Loucy (cell line): ENCODE results near the gene FITM1.

Experiments
- H2AFZ ChIP-seq: fragments of 200-600 bp; sonication (generic); 2 replicates; pipeline ENCODE4 v1.6.0; 2016; ENCODE audit warnings: antibody characterized with exemption, mild to moderate bottlenecking, low read length, moderate library complexity
- H3F3A ChIP-seq: fragments of 200-600 bp; 2 replicates; pipeline ENCODE4 v1.6.0; 2016; ENCODE audit warnings: antibody characterized with exemption, low read depth, mild to moderate bottlenecking
- H3K27me3 ChIP-seq: fragments of 200-600 bp; sonication (generic); 2 replicates; pipeline ENCODE4 v1.6.1; 2014; ENCODE audit warnings: low read length, mild to moderate bottlenecking; ENCODE audit not compliant: insufficient read depth, poor library complexity, severe bottlenecking
- H3K36me3 ChIP-seq: fragments of 200-600 bp; sonication (generic); 2 replicates; pipeline ENCODE4 v1.6.1; 2016; ENCODE audit warnings: low read length; ENCODE audit not compliant: insufficient read depth
- H3K4me1 ChIP-seq: fragments of 200-600 bp; sonication (generic); 2 replicates; pipeline ENCODE4 v1.5.1; 2014; ENCODE audit warnings: low read length, mild to moderate bottlenecking; ENCODE audit not compliant: insufficient read depth, poor library complexity, severe bottlenecking
- H3K4me2 ChIP-seq: fragments of 200-600 bp; sonication (generic); 2 replicates; pipeline ENCODE4 v1.6.0; 2014; ENCODE audit warnings: antibody characterized with exemption, low read length, low read depth, mild to moderate bottlenecking; ENCODE audit not compliant: poor library complexity, severe bottlenecking
- H3K4me3 ChIP-seq: fragments of 200-600 bp; sonication (generic); 2 replicates; pipeline ENCODE4 v1.5.1; 2014; ENCODE audit warnings: low read length, mild to moderate bottlenecking, mixed read lengths; ENCODE audit not compliant: poor library complexity, severe bottlenecking
- H3K79me2 ChIP-seq: fragments of 200-600 bp; sonication (generic); 2 replicates; pipeline ENCODE4 v1.6.1; 2014; ENCODE audit warnings: low read length; ENCODE audit not compliant: insufficient read depth
- H3K9ac ChIP-seq: fragments of 200-600 bp; sonication (generic); 2 replicates; pipeline ENCODE4 v1.6.0; 2014; ENCODE audit warnings: mild to moderate bottlenecking, low read depth, low read length, moderate library complexity; ENCODE audit not compliant: poor library complexity, severe bottlenecking
- H3K9me2 ChIP-seq: fragments of 200-600 bp; sonication (generic); replicated peaks from 2 replicates; pipeline ENCODE4 v1.6.1; 2016; ENCODE audit warnings: low read depth, low read length, mixed read lengths
- H3K9me3 ChIP-seq: fragments of 200-600 bp; sonication (generic); 2 replicates; pipeline ENCODE4 v1.6.1; 2014; ENCODE audit warnings: mild to moderate bottlenecking, antibody characterized with exemption, low read length, low read depth; ENCODE audit not compliant: insufficient read depth
- H4K20me1 ChIP-seq: fragments of 200-600 bp; sonication (generic); 2 replicates; pipeline ENCODE4 v1.6.0; 2014; ENCODE audit warnings: antibody characterized with exemption, low read length, mild to moderate bottlenecking; ENCODE audit not compliant: insufficient read depth, poor library complexity, severe bottlenecking
- EZH2phosphoT487 ChIP-seq: fragments of 200-600 bp; IDR thresholded peaks from 2 replicates; pipeline ENCODE4 v1.6.1; 2018; ENCODE audit warnings: antibody characterized with exemption, mild to moderate bottlenecking, moderate library complexity, borderline replicate concordance
- TF ChIP-seq, protein P1 (sequence below): fragments of 200-600 bp; sonication (generic); conservative IDR thresholded peaks from 2 replicates; pipeline ENCODE4 v1.5.1; 2014; ENCODE audit warnings: mild to moderate bottlenecking, antibody characterized with exemption, low read length

The FITM1 gene

DNA sequence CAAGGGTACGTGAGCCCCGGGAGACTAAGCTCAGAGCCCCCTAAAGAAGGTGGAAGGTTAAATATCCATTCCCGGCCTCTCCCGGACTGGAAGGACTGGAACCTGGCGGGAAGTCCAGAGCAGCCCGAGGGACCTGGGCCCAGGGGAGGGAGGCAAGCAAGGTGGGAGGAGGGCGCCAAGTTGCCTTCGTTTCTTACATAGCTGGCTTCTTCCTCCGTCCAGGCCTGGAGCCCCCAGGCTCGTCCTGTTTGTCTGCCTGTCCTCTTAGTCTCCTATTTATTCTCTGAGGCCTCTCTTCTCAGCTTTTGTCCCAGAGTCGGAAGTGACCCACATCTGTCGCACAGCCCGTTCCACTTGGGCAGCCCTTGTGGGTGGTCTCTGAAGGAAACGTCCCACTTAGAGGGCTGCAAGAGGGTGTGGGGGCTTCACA is 35.6 kb upstream of the FITM1 start:
- no peaks in the 10 kb centered on the region for H3K27me3 ChIP-seq
- peak overlapping the region; percentile 93 for H3K4me3 ChIP-seq
- peak overlapping the region; percentile 99 for H3K9ac ChIP-seq
- H3K9me2 ChIP-seq: no peaks in the 10 kb centered on the region
- no peaks in the 10 kb centered on the region; the same call in 1 of the 2 replicates for H3K36me3 ChIP-seq
- H4K20me1 ChIP-seq: no peaks in the 10 kb centered on the region
- TF ChIP-seq, protein P1, sequence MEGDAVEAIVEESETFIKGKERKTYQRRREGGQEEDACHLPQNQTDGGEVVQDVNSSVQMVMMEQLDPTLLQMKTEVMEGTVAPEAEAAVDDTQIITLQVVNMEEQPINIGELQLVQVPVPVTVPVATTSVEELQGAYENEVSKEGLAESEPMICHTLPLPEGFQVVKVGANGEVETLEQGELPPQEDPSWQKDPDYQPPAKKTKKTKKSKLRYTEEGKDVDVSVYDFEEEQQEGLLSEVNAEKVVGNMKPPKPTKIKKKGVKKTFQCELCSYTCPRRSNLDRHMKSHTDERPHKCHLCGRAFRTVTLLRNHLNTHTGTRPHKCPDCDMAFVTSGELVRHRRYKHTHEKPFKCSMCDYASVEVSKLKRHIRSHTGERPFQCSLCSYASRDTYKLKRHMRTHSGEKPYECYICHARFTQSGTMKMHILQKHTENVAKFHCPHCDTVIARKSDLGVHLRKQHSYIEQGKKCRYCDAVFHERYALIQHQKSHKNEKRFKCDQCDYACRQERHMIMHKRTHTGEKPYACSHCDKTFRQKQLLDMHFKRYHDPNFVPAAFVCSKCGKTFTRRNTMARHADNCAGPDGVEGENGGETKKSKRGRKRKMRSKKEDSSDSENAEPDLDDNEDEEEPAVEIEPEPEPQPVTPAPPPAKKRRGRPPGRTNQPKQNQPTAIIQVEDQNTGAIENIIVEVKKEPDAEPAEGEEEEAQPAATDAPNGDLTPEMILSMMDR: no peak
- TF ChIP-seq EZH2phosphoT487: no peak
- peaks cover 33% of the 10 kb centered on the region for H3K79me2 ChIP-seq
- H3K4me1 ChIP-seq: peaks cover 26% of the 10 kb centered on the region
- H2AFZ ChIP-seq: 0 out of 2 replicates have a peak overlapping the region, but pooled peaks have one; percentile 65
- no peaks in the 10 kb centered on the region; the same call in 1 of the 2 replicates for H3F3A ChIP-seq
- no peaks in the 10 kb centered on the region for H3K9me3 ChIP-seq
- H3K4me2 ChIP-seq: peak overlapping the region; percentile 90

GRCh38 chr14:24095271-24096068 is 35.0 kb upstream of the FITM1 start:
- no peaks in the 10 kb centered on the region for H3K27me3 ChIP-seq
- no peak for TF ChIP-seq EZH2phosphoT487
- TF ChIP-seq, protein P1: no peak
- no peaks in the 10 kb centered on the region; the same call in 1 of the 2 replicates for H3K36me3 ChIP-seq
- peak overlapping the region; percentile 99 for H3K9ac ChIP-seq
- H2AFZ ChIP-seq: no peak overlapping the region
- peak overlapping the region; percentile 93 for H3K4me3 ChIP-seq
- peaks cover 33% of the 10 kb centered on the region for H3K79me2 ChIP-seq
- no peaks in the 10 kb centered on the region for H3K9me3 ChIP-seq
- peaks cover 26% of the 10 kb centered on the region for H3K4me1 ChIP-seq
- H4K20me1 ChIP-seq: no peaks in the 10 kb centered on the region
- no peaks in the 10 kb centered on the region for H3K9me2 ChIP-seq
- no peaks in the 10 kb centered on the region; the same call in 1 of the 2 replicates for H3F3A ChIP-seq
- H3K4me2 ChIP-seq: peak overlapping the region; percentile 90

DNA sequence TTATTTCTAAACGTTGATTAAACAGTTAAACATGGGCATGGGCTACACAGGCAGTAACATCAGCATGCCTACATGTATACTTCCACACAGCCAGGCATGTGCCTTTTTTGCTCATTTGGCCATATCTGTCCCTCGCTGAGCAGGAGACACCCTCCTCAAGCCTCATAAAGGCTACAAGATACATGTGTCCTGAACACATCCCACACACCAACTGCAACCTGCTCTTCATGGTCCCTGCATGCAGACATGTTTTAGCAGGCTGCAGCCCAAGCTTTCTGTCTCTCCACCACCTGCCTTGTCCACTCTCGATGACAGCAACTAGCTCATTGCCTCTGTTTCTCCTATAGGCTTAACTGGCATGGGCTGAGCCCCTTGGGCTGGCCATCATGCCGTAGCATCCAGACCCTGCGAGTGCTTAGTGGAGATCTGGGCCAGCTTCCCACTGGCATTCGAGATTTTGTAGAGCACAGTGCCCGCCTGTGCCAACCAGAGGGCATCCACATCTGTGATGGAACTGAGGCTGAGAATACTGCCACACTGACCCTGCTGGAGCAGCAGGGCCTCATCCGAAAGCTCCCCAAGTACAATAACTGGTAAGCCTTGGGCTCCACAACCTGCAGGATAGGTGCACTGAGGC is 33.8 kb upstream of the FITM1 start:
- H4K20me1 ChIP-seq: no peaks in the 10 kb centered on the region
- H3F3A ChIP-seq: no peaks in the 10 kb centered on the region; the same call in 1 of the 2 replicates
- TF ChIP-seq EZH2phosphoT487: no peak
- TF ChIP-seq, protein P1: no peak
- no peaks in the 10 kb centered on the region for H3K27me3 ChIP-seq
- no peaks in the 10 kb centered on the region; the same call in 1 of the 2 replicates for H3K36me3 ChIP-seq
- no peak overlapping the region for H3K9ac ChIP-seq
- peak overlapping the region; percentile 90 for H3K4me2 ChIP-seq
- H3K4me3 ChIP-seq: no peak overlapping the region
- no peaks in the 10 kb centered on the region for H3K9me2 ChIP-seq
- H3K9me3 ChIP-seq: no peaks in the 10 kb centered on the region
- H2AFZ ChIP-seq: no peak overlapping the region
- peaks cover 26% of the 10 kb centered on the region for H3K4me1 ChIP-seq
- H3K79me2 ChIP-seq: peaks cover 33% of the 10 kb centered on the region
